GM18907 (cell line): Measurements from ENCODE around the gene ZNF407.

Source experiments
- ATAC-seq: cut with Tn5 transposase; IDR thresholded peaks from one replicate; pipeline ENCODE4 v1.9.1; 2021; ENCODE audit warnings: mild to moderate bottlenecking, moderate library complexity; ENCODE audit not compliant: unreplicated experiment

ZNF407 gene

DNA sequence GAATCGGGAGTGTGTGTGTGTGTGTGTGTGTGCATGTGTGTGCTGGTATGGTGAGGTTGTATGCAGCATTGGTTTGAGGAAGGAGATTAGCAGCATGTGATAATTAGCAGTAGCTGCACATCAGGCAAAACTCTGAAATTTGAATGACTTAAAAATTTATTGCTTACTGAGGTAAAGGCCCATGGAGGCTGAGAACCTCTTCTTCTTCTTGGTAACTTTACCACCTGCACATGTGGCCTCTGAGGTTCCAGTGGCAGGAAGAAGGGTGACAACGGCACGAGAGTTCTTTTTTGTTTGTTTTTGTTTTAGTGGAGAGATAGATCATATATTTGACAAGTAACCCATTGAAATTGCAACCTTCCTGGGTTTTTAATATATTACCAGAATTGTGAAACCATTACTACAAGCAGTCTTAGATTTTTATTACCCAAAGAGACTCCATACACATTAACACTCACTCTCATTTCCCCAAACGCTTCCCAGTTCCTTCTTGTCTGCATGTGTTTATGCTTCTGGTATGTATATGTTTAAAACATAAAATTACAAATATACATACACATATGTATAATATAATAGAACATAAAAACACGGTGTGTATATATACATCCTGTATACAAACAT, 319.2 kb downstream of the ZNF407 start:
- ATAC-seq = peak; percentile 72

DNA sequence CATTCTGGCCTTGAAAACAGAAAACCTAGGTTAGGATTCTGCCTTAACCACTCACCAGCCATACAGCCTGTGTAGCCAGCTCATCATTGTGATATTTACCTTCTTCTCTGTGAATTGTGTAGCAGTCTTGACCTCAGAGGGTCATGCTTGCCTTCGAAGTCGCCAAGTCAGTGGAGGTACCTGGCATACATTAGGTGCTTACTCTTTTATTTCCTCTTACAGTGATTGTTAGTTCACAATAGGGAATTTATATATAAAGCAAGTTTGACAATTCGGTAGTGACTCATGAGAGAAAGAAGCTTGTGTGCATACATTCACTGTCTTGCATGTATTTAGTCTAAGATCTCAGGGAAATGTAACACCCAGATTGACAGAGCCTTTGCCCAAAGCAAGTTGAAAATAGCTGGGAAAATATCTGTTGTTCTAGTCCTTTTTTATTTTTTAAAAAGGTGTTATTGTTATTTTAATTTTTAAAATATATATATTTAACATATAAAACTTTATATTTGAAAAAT, 320.7 kb downstream of the ZNF407 start:
- no peak for ATAC-seq

DNA sequence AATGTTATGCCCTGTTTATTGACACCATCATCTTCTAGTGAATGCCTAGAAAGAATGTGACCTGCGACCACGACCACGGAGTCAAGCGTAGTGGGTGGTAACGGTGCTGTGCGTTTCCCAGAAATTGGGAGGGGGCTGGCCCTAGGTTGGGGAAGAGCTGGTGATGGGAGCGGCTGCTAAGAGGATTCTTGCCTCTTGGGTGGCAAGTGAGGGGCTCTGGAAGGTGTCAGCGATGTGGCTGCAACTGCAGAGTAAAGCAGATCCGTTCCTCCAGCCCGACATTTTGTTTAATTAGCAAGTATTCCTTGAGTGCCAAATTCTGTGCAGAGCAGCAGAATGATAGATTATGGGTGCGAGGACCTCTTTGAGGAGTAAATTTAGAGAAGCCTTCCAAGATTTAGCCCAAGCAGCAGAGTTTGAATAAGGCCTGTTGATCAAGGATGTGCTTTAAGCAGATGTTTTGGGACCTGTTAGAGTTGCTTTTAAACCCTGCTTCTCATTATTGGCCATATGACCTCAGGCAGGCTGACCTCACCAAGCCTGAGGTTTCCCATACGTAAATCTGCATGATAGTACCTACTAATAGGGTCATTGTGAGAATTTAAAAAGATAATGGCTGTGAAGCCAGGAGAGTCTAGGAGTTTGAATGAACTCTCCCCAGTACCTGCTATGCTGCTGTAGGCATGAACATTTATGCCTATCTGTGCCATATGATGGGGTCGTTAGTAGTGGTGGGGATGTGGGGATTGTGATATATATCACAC, 323.6 kb downstream of the ZNF407 start:
- ATAC-seq = no peak

GRCh38 chr18:74926051-74926450, 328.4 kb downstream of the ZNF407 start:
- ATAC-seq = no peak

- no peak for ATAC-seq
Measured at GRCh38 chr18:74928194-74928968, 330.7 kb downstream of the ZNF407 start.

DNA sequence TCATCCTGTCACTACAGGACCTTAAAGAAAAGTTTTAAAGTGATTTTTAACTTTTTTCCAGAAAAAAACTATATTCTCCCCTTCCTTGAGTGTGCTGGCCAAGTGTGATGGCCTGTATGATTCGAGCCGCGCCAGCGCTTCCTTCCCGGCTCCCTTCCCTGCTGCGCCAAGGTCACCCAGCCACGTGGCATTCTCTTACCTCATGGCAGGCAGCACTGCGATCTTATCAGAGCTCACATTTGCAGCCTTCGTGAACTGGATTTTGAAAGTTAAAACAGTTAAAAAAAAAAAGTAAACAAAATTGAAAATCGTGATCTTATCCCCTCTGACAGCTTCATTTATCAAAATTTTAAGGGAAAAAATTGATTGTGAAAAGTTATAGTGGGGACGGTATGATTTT, 331.4 kb downstream of the ZNF407 start:
- no peak for ATAC-seq

GRCh38 chr18:74930616-74931015, 332.9 kb downstream of the ZNF407 start:
- no peak for ATAC-seq

DNA sequence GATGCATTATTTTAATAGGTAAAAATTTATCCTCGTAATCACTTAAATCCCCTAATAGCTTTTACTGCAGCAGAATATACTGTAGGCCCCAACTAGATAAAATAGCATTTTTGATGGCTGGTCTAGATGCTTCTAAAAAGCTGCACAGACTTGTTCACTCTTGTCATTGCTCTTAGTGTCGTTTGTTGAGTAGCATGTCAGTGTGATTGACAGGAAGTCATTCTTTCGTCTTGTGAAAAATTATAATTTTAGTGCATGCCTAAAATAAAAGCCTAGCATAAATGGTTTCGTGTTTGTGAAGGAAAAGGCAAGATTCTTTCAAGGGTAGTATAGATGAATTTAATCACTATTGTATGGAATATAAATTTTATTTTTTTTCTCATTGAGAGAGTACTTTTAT, 336.3 kb downstream of the ZNF407 start:
- ATAC-seq = no peak

DNA sequence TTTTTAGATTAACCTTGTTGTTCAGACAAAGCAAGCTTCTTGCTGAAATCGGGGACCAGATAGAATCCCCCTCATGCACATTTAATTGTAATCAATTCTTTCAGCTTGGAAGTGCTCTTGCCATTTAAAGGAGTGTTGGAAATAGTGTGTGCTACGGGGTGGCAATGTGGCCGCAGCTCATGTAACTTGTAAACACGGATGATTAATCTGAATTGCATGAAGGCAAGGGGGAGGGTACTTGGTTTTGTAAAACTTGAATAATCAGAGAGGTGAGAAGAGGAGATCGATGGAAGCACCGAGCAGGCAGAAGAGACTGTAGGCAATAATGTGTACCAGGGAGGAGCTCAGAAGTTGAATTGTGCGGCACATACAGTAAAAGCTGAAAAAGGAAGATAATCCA, 337.8 kb downstream of the ZNF407 start:
- ATAC-seq = no peak

DNA sequence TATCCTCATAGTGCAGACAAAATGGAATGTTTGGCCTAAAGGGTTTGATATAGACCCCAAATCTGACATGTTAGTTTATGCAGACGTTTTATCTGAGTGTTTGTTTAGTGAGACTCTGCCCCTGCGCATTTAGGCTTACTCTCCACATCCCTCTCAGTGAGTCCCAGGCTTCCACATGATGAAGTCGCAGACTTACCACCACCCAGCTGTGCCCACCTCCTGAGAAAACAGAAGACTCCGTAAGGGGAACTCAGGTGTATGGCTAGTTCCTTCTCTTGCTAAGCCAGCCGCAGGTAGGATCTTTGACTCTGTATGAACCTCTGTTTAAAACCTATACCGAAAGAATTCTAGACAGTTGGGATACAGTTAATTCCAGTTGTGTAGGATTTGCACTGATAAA, 338.7 kb downstream of the ZNF407 start:
- no peak for ATAC-seq

DNA sequence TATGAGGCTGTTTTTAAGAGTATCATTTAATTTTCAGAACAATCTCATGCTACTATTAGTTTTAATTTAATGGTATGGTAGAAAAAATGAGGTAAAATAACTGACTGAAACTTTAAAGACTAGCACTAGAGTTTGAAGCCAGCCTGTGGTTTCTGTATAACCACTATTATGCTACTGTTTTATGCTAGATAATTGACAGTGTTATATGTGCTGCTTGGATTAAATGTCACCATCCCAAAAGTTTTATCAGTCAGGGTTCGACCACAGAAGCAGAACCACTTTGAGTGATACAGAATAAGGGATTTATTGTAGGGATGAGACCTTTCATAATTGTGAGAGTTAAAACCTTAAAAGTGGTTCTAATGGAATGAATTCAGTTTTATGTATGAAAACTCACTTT, 339.6 kb downstream of the ZNF407 start:
- no peak for ATAC-seq

DNA sequence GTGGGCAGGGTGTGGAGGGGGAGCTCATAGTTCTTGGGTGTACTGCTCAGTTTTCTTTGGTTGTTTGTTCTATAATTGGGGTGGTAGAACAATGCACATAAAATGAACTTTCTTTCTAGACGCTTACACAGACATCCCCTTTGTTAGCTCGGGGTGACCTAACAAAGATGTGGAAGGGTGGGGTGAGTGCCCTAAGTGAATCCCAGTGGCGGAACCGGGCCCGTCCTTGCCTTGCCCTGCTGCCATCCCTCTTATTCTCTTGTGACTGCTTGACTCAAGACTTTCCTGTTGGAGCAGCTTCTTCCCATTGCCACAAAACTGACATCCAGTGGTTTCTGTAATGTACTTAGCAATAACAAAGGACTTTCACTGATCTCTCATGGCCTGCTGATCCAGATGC, 343.2 kb downstream of the ZNF407 start:
- no peak for ATAC-seq

GRCh38 chr18:74942319-74942910, 344.7 kb downstream of the ZNF407 start:
- peak; percentile 95 for ATAC-seq

DNA sequence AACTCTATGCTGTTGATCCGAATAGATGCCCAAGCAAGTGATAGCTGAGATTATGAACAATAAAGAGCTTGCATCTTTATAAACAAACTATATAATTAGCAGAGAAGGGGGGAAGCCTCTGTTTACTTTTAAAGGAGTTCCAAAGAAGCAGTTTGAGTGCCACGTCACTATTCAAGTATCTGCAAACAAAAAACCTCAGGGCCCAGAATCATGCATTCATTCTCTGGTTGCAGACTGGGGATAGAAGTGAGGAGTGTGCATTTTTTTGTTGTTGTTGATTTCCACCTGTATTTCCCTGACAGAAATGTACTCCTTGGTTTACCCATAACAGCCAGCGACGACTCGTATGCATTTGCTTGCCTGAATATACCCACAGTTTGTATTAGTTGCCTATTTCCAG, 347.0 kb downstream of the ZNF407 start:
- no peak for ATAC-seq

DNA sequence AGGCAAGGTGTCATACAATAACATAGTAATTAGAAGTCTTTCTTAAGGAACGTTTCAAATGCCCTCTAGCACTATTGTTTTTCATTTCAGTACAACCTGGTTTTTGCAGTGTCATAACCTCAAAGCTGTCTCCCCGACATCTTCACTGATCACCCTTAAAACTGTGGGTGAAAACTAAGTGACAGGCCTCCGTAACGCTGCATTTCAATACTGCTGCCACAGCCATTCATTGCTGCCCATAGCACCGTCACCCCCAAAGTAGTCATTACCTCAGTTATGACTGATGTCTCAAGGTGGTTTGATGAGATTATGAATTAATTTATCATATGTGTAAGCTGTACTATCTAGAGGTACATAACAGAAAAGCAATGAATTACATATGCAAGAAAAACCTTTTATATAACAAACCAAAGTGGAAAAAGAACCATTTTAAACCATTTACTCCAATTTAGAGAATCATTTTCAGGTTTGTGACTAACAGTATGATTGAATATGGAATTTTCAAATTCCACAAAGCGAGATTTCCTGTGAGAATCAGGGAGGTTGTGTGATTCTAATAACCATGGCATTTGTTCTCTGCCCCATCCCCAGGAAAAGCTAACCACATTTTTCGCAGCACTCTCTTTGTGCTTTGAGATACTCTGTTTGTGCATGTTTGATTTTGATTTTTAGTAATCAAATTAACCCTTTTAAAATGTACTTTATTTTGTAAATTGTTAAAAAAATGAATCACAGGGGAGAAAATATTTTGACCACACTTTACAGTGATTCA, 348.3 kb downstream of the ZNF407 start:
- ATAC-seq = no peak

DNA sequence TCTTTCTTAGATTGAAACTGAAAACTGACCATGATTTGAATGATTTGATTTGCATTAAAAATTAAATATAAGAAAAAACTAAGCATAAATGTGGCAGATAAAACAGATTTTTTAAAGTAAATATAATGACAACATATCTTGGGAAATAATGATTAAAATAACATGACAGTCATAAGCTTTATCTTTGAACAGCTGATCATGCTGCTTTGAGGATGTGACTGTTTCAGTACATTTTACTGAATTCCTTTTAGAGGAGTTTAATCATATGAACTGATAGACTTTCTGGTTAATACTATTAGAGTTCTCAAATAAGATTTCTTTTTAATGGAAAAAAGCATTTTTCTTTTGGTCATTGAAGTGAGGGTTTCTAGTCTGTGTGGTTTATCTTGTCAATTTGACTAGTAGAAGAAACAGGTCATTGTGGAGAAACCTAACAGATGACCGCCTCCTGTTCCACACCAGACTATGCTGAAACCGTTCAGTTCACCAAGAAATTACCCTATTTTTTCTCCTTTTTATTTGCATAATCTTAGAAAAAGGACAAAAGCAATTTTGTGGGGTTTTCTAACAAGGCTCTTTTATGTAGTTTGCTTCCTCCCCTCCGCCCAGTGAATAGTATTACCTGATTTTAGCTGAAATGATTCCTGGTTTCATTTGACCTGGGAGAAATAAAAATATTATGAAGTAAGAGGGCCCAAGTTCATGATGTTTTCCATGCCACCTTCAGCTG, 349.1 kb downstream of the ZNF407 start:
- ATAC-seq = no peak

GRCh38 chr18:74947417-74947816, 349.7 kb downstream of the ZNF407 start:
- no peak for ATAC-seq

DNA sequence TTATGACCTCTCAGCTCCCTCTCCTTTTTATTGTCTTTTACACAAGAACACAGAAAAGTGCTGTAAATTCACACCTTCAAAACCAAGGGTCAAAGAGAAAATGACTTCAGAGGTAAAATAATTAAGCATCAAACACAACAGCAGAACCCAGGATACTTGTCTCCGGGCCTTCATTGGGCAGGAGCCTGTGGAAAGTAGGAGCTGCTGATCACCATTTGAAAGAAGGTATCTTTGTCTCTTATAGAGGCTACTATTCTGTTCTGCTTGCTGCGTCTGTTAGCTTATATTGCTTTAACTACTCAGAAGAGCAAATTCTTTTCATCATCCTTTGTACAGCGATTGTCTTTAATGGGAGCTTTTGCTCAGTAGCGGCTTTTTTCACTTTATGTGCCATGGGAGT, 350.2 kb downstream of the ZNF407 start:
- no peak for ATAC-seq

- ATAC-seq = peak; percentile 49
Measured at GRCh38 chr18:74949611-74950010, 351.9 kb downstream of the ZNF407 start.

- no peak for ATAC-seq
Measured at GRCh38 chr18:74950479-74950878, 352.8 kb downstream of the ZNF407 start.
